Measurements from ENCODE around the gene MOB3C.

MOB3C gene

GRCh38 chr1:46603858-46604549 is 12.6 kb downstream of the MOB3C start, which contains the start of gene MKNK1:
MKNK1 (minus strand) TSS chr1:46604268; CDS start chr1:46583327, 20,941 bp downstream.
- peak; percentile 93 for DNase-seq

- DNase-seq = no peak
Measured at GRCh38 chr1:46603481-46603857, 13.1 kb downstream of the MOB3C start.

GRCh38 chr1:46601257-46602007 is 15.2 kb downstream of the MOB3C start:
- no peak for DNase-seq

DNA sequence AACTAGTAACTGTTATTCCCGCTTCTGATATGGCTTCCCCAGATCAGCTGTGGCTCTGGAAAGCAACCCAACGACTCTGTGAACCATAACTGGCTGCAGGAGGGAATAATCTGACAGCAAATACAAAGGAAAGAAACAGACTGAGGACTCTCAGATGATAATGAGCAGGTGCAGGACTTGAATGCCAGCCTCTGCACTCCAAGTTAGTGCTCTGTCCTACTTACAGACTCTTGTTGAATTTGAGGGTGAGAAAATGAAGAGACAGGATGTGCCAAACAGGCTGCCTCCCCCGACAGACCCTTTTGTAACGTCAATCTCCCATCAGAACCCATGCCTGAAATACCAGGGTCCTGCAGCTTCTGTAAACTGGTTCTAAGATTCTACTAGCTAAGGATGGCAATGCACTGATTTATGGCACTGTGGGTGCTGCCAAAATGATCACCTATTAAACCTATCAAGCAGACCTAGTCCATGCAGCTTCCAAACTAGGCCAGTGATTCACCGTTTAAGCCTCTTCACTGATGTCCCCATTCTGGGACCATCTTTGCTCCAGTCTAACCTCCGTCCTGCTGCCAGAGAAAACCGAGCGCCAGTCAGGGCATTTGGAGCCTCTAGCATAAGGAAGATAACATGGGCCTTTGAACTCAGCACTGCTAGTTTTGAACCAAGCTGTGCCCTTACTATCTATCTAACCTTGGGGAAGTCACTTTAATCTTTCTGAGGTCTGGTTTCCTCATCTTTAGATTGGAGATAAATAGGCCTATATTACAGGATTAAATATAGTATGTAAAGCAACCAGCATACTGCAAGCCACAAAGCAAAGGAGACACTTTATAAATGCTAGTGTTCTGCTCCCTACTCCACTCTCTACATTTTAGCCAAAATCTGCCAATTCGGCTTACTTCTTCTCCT is 17.3 kb downstream of the MOB3C start:
- no peak for DNase-seq

DNA sequence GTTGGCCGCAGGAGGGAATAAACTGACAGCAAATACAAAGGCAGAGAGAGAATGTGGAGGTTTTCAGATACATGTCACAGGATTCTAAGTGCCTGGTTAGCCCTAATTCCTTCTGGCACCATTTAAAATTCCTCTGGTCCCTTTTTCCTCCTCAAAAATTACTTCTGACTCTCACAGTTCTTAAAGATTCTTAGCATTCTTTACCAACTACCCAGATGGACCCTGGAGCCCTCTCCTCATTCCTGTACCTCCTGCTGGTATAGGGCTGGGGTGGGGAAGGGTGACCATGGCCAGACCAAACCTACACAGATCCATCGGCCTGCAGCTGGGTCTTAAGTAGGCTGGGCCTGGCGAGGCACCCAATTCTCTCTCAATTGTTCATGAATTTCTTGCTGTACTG is 19.8 kb downstream of the MOB3C start:
- DNase-seq = no peak

DNA sequence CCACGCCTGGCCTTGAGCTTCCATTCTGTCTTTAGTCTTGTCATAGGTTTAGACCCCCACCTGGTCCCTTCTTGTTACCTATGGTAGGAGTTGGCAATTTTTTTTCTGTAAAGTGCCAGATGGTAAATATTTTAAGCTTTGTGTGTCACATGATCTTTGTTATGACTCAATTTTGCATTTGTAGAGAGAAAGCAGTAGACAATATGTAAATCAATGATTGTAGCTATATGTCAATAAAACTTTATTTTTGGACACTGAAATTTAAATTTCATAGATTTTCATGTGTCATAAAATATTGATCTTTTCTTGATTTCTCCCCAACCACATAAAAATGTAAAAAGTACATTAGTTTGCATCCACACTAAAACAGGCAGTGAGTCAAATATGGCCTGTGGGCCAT is 20.6 kb downstream of the MOB3C start:
- DNase-seq = no peak

DNA sequence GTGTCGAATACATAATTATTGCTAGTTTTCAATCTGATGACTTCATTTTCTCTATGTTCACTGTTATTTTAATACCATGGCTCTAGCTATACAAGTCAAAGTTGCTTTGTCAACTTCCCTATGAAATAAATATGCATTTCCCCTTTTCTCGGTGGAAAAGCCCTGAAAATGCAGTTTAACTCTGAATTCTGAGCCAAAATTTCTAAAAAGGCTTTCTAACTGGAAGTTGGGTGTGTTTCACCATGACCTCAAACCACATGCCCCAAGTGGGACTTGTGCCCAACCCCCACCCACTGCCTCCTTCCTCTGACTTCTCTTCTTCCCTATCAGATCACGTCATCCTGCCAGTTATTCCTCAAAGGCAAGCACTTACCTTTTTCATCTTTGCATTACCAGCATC is 21.5 kb downstream of the MOB3C start:
- no peak for DNase-seq

- DNase-seq = no peak
Measured at GRCh38 chr1:46594063-46594462, 22.5 kb downstream of the MOB3C start.

DNA sequence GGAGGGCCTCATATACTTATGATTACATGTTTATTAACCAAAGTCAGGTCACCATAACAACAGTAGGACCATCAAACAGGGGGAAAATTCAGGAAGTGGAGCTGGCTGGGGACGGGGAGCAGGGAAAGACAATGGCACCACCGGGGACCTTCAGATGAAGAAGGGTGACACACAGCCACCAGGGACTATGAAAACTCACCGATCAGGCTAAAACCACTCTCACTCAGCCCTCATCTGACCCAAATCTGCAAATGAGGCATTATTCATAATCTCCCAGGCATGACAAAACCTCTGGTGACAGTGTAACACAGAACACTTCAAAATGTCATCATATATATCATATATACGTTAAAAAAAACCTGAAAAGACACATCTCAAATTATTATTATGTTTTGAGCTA is 23.8 kb downstream of the MOB3C start:
- DNase-seq = no peak

GRCh38 chr1:46589529-46589928 is 27.1 kb downstream of the MOB3C start:
- DNase-seq = no peak

DNA sequence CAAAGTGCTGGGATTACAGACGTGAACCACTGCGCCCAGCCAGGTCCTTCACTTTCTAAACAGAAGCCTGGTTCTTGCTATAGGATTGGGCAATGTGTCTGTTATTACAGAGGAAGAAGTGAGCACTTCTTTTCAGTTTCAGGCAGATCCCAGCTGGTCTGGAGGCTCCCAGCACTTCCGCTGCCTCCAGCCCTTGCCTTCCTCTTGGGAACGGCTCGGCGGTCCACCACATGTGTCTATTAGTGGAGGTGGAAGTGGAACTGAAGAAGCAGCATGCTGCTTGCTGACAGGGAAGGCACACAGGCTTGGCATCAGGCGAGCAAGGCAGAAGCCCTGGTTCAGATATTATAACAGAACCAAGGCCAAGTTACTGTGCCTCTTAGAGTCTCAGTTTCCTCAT is 29.5 kb downstream of the MOB3C start:
- no peak for DNase-seq

DNA sequence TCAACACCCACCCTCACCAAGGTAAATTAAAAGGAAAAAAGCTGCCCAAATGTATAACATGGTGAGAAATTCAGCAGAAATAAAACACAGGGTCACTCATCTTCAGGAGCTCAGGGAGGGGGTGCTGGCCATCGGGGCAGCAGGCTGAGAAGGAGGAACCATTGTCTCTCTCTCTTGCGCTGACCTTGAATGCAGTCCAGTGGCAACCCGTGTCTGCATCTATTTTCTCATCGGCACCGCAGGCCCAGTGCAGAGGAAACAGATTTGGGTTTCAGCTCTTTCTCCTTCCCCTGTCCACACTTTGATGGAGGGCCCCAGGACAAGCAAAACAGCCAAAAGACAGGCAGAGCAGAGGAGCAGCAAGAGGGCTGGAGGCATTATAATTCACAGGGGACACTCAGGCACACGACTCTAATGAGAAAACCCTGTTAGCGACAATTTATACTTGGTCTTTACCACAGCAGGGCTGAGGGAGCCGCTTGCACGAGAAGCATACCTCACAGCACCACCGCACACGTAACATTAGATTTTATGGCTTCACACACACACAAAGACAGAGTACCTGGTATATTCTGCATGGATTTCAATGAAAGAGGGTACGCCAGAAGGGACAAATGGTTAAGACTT is 31.2 kb downstream of the MOB3C start:
- DNase-seq = no peak

- DNase-seq = no peak
Measured at GRCh38 chr1:46583494-46583893, 33.1 kb downstream of the MOB3C start.

- DNase-seq = no peak
Measured at GRCh38 chr1:46582972-46583371, 33.6 kb downstream of the MOB3C start.

DNA sequence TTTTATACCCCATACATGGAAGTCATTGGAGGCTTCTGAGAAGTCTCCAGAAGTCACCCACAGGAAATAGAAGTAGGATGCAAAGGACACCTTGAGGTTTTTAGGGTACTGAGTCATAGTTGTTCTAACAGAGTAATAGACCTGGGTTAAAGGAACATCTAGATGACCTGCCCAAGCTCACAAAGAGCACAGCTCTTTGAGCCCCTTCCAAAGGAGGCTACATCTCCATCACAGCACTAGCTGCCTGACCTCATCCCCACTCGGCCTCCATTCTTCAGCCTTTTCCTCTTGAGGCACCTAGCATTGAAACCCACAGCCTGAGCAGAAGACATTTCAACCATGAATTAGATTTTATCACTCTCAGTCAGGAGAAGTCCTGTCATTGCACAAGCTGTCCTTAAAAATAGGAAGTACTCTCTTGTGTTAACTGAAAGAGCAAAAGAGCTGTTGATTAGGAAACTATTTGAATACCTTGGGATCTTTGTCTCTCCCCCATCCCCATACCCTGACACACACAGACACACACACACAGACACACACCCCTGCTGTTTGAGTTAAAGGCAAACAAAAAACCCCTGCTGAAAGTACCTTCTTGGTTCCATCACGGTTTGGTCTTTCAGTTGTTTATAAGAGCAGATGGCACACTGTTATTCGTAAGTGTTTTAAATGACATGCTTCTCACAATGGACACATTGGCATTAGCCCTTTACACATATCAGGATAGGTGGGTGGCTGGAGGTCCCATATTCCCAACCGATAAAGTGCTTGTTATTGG is 34.7 kb downstream of the MOB3C start:
- no peak for DNase-seq

DNA sequence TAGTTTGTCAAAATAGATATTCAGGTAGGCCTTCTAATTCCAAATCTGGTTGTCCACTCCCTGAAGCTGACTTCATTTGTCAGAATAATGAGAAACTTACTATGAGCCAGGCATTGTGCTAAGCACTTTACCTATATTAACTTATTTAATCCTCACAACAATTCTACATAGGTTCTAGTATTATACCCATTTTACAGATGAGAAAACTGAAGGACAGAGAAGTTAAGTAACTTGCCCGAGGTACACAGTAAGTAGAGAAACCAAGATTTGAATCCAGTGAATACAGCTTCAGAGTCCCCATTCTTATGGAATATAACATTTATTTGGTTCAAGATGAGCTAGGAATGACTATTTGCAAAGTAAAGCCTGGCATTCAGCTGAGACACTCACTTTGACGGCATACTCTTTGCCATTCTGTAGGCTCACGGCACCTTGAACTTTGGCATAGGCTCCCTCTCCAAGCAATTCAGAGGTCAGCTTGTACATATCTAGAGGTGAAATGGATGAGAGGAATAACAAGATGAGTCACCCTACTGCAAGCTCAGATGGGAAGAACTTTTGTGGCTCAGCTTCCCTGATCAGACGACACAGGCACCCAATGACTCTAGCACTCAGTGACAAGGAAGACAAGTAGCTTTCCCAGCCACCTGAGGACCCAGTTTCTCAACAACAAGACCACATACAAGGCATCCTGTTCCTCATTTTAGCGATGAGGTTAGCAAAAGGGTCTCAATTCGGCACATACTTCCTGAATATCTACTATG is 36.3 kb downstream of the MOB3C start:
- no peak for DNase-seq

GRCh38 chr1:46577671-46578070 is 38.9 kb downstream of the MOB3C start:
- no peak for DNase-seq

DNA sequence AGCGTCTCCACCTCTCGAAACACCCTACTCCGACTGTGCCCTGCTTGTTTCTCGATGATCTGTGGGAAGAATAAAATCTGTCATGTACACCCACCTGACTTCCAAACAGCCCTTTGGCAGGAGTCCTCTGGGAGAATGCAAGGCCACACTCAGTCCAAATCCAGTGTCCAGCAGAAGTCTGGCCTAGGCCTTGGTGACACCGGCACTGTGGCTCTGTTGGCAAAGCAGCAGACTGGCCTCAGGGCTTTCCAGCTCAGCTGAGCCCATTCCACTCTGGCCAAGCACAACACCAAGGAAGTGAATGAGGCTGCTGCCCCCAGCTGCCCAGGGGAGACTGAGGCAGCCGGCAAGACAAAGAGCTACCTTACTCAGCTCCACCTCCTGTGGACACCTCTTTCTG is 40.0 kb downstream of the MOB3C start:
- no peak for DNase-seq

GRCh38 chr1:46575778-46576177 is 40.8 kb downstream of the MOB3C start:
- DNase-seq = no peak

GRCh38 chr1:46575300-46575699 is 41.3 kb downstream of the MOB3C start:
- peak; percentile 62 for DNase-seq

GRCh38 chr1:46571691-46572225 is 44.9 kb downstream of the MOB3C start:
- no peak for DNase-seq

All from NCI-H146 (cell line).